GM21737 (cell line): ENCODE data around the gene PPFIA3.
"Not testable (repeated sequence)": the region's sequence is repeated elsewhere in the genome, so short reads cannot be mapped to it uniquely, and the experiment has no call there.

Experiments
- ATAC-seq: cut with Tn5 transposase; IDR thresholded peaks from one replicate; pipeline ENCODE4 v1.9.1; 2021; ENCODE audit warnings: mild to moderate bottlenecking, moderate library complexity; ENCODE audit not compliant: unreplicated experiment

Gene PPFIA3

DNA sequence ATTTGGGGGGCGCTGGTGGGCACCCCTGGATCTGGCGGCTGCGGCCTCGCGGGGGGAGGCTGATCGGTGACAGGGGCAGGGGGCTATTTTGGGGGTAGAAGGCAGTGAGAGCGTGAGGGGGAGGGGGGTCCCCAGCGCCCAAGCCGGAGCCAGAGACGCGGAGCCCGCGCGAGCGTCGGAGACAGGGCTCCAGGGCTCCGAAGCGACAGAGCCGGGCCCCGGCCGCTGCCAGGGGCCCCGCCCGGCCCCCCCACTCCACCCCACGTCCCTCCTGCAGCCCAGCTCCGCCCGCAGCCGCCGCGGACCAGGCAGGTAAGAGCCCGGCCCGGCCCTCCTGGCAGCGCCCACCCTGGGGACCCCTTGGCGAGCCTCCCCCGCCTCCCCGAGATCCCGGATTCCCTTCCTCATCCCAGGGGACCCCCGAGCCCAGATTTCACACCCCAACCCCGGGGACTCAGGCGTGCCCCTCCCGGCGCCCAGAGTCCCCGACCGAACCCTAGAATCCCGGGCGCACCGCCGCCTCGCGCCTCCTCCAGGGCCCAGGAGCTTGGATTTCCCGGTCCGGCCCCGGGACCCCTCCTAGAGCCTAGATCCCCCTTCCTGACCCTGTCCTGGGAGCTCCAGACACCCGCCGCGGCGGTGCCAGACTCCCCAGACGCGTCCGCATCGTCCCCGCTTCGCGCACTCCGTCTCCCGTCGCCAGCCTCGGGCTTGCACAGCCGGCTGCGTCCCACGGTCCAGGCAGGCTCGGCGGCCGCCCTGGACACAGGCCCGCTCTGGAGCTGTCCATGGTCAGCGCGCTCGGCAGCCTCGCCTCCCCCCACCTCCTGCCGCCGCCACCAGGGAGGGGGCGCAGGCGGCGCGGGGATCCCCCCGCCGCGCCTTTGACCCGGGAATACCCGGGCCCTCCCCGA, at the start of gene PPFIA3:
Gene PPFIA3 (plus strand): TSS at position 134 of the 914 bp plus-strand sequence. CDS start 8,330 bp downstream, outside the sequence.
- no peak for ATAC-seq

DNA sequence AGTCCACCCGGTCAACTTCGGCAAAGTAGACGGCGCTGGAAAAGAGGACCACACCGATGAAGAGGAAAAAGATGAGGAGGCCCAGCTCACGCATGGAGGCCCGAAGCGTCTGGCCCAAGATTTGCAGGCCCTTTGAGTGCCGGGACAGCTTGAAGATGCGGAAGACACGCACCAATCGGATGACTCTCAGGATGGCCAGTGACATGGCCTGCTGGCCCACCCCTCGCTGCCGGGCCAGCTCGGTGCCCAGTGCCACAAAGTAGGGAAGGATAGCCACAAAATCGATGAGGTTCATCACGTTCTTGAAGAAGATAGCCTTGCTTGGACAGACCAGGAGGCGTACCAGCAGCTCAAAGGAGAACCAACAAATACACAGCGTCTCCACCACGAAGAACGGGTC, 48.9 kb upstream of the PPFIA3 start:
- no peak for ATAC-seq

DNA sequence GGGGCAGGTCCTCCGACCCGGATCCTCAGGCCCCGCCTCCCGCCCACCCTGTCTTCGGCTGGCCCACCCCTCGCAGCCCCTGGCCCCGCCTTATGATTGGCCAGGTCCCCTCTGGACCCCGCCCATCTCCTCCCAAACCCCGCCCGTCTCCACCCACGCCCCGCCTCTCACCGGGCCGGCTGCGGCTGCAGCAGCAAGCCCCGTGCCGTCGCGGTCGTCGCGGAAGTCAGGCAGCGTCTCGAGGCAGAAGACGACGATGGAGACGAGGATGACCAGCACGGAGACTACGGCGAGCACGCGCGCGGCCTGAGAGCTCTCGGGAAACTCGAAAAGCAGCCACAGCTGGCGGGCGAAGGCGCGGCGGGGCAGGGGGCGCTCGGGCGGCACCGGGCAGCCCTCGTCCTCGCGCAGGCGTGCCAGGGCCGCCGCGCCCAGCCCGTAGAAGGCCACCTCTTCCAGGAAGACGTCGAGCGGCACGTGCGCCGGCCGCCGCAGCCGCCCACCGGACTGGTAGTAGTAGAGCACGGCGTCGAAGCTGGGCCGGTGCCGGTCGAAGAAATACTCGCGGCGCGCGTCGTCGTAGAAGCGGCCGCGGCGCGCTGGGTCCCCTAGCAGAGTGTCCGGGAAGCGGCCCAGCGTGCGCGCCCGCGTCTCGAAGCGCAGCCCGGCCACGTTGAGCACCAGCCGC, 47.3 kb upstream of the PPFIA3 start:
- ATAC-seq = no peak

- ATAC-seq = no peak
These were observed 45.6 kb upstream of the PPFIA3 start for GRCh38 chr19:49073514-49074378.

- not testable (repeated sequence) for ATAC-seq
These were observed 44.5 kb upstream of the PPFIA3 start for GRCh38 chr19:49074869-49075268.

DNA sequence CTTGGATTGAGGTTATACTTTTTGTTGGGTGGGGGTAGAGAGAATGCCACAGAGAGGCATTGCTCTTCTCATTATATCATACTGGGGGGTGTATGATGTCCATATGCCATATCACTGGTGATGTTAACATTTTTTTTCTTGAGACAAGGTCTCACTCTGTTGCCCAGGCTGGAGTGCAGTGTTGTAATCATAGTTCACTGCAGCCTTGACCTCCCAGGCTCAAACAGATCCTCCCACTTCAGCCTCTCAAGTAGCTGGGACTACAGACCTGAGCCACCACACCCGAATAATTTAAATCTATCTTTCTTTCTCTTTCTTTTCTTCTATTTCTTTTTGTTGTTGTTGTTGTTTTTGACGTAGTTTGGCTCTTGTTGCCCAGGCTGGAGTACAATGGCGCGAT, 39.0 kb upstream of the PPFIA3 start:
- ATAC-seq = no peak

DNA sequence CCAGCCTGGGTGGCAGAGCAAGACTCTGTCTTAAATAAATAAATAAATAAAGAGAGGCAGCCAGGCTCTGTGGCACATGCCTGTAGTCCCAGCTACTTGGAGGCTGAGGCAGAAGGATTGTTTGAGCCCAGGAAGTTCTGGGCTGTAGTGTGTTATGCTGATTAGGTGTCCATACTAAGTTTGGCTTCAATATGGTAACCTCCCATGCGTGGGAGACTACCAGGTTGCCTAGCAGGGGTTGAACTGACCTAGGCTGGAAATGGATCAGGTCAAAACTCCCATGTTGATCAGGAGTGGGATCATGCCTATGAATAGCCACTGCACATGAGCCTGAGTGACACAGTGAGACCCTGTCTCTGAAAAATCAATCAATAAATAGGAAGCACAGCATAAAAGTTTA, 38.1 kb upstream of the PPFIA3 start:
- no peak for ATAC-seq

DNA sequence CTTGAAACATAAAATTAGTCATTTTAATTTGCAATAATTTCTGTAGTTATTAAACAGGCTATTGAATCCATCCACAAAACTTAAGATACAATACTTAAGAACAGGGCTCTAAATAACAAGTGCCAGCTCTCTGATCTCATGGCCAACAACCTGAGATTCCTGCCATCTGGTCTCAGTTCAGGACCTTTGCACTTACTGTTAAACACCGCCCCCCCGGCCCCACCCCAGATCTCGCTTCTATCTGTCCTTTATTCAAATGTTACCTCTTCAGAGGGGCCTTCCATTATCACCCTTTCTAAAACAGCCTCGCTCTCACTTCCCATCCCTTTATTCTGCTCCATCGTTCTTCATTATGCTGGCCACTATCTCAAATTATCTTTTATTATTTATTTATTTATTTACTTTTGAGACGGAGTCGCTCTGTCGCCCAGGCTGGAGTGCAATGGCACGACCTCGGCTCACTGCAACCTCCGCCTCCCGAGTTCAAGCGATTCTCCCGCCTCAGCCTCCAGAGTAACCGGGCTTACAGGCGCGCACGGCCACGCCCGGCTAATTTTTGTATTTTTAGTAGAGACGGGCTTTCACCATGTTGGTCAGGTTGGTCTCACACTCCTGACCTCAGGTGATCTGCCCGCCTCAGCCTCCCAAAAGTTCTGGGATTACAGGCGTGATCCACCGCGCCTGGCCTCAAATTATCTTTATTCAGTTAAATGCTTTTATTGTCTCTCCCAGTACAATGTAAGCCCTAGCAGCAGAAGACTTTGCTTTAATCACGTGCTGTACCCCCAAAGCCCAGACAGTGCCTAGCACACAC, 34.9 kb upstream of the PPFIA3 start:
- ATAC-seq = no peak

DNA sequence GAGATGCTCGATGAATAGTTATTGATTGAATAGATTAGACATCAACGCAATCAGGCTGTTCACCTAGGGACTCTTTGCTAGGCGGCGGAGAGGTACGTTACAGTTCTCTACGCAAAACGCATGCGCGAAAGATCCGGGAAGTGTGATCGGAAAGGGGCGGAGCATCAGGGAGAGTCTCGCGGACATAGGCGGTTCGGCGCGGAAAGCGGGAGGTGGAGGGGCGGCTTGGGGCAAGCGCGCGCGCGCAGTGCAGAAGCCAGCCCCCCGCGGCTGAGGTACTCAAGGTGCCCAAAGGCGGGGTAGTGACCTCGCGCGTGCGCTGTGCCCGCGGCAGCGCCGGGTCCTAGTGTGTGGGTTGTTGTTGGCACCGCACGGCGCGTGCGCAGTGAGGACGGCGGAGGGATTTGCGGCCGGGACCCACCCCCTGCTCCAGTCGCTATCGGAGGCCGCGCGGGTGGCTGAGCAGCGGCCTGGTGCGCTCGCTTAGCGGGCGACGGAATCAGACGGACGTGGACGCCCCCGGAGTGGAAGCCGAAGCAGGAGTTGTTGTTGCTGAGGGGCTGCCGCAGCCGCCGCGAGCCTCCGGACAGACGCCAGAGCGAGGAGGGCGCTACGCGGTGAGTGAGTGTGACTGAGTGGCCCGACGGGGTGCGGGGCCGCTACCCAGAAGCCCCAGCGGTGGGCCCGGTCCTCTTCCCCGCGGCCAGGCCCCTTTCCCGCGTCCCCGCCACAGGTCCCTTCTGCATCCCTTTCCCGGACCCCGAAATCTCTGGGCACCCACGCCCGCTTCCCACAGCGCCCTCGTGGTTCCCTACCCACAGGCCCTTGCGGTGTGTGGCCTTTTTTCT, 34.1 kb upstream of the PPFIA3 start, which contains the start of gene SNRNP70:
Gene SNRNP70 (plus strand): TSS at position 432 of the 848 bp plus-strand sequence. CDS start 964 bp downstream, outside the sequence.
- peak; percentile 89 for ATAC-seq

DNA sequence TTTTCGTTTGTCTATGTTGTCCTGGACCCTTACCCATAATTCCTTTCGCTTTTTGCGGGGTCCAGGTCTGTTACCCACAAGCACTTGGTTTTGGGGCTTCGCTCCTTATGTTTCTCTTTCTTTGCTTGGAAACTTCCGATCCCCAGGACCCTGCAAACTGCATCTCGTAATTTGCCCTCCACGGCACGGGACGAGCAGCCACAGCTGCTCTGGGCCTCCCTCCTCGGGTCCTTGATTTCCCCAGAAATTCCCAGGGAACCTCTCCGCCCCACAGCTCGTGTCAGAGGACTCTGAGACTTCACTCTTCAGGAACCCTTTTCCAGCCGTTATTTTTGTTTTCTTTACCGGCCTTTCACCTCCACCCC, 33.5 kb upstream of the PPFIA3 start:
- no peak for ATAC-seq

- no peak for ATAC-seq
These were observed 33.0 kb upstream of the PPFIA3 start for GRCh38 chr19:49086296-49086695.

DNA sequence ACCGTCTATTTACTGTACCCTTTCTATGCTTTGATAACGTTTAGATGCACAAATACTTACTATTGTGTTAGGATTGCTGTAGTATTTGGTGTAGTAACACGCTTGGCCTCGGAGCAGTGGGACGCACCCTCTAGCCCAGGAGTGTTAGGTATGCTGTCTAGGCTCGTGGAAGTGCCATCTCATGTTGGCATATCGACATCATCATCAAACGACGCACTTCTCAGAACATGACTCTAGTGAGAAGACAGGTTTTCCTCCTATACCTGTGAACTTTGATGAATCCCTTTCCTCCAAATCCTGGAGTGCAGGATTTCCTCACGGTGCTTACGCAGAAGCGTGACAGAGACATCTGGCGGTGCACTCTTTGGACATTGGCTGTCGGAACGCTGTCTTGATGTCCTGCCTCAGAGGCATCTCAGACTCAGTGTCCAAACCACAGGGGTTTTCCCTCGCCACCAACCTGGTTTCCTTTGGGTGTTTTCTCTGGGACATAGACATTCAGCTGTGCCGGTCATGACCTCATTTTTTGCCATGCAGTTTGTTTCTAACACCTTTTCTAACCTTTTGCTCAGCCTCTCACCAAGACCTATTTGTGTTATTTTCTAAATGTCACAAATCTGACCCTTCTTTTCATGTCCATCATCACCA, 27.8 kb upstream of the PPFIA3 start:
- ATAC-seq = no peak

GRCh38 chr19:49092686-49093085, 26.7 kb upstream of the PPFIA3 start:
- no peak for ATAC-seq

GRCh38 chr19:49094505-49095482, 24.6 kb upstream of the PPFIA3 start:
- no peak for ATAC-seq

- no peak for ATAC-seq
These were observed 21.7 kb upstream of the PPFIA3 start for GRCh38 chr19:49097453-49098288.

DNA sequence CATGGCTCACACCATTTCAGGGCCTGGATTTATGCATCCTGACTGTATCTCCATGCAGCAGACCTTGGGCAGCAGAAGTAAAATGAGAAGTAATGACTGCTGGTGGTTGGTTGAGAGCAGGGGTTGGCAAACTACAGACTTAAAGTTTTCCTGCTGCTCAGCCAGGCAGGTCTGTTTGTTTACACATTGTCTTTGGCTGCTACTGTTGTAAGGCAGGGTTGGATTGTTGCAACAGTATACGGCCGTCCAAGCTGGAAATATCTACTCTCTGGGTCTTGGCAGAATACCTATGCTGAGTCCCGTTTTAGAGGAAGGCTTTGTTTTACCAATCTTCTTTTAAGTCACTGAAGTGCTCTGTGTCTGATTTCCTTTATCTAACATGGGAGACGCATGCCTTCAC, 20.5 kb upstream of the PPFIA3 start:
- no peak for ATAC-seq

- ATAC-seq = no peak
These were observed 18.2 kb upstream of the PPFIA3 start for GRCh38 chr19:49101160-49101559.
